Pulmonary artery endothelial cell (primary cell): ENCODE measurements around the gene PDLIM1. TPM values are rescaled to one million over a fixed set of nuclear protein-coding genes. Genes with fewer than 3 reads are reported as not detected.
"Not testable (repeated sequence)": the region's sequence is repeated elsewhere in the genome, so short reads cannot be mapped to it uniquely, and the experiment has no call there.

Experiments
- DNase-seq: peaks from one replicate; pipeline ENCODE4 v3.0.0-alpha.2; 2011; ENCODE audit warnings: low read depth, low spot score
- total RNA-seq: library from RNA; depleted of rRNA; stranded (reverse); fragments of >200 nt; gene quantifications from 2 replicates; pipeline ENCODE4 v1.2.3, GENCODE V29; 2014

The PDLIM1 gene
- total RNA-seq, 1 donor from 2014 or later: 46.5 TPM

DNA sequence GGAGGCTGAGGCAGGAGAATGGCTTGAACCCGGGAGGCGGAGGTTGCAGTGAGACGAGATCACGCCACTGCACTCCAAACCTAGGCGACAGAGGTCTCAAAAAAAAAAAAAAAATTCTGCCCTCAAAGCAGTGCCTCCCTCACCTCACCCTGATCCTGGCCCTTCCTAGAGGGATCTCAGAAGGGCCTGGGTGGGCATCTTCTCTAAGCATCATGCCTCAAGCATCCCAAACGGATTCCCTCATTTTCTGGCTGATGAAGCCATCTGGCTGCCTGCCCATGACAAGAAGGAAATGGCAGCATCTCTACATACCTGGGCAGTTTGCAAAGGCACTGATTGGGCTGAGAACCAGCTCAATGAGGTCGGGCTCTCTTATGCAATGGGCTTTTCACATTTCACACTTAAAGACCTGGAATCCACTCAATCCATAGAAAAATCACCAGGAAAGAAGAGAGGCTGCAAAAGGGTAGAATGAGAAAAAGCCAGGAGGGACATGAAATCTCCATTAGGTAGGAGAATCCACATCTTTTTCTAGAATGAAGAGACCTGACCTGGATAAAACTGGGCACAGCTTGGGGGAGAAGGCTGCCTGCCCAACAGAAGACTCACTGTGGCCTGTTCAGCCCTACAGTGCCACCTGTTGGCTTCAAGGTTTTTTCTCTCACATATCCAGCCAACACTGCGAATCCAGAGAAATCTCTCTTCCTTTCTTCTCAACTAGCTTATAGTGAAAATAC, 48.1 kb downstream of the PDLIM1 start:
- no peak for DNase-seq

DNA sequence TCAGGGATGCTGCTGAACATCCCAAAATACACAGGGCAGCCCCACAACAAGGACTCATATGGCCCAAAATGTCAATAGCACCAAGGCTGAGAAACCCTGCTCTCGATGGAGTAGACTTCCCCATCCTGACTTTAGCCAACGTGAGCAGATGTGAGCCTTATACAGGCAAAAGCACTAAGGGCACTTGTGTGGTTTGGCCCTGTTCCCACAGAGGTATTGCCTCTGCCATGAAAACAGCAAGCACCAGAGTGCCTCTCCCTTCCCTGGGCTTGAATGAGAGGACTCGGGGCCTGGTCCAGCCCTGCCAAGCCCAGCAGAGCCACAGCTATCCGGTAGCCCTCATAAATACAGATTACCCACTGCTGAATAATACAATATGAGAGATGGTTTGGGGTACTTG, 49.3 kb downstream of the PDLIM1 start:
- DNase-seq: no peak

DNA sequence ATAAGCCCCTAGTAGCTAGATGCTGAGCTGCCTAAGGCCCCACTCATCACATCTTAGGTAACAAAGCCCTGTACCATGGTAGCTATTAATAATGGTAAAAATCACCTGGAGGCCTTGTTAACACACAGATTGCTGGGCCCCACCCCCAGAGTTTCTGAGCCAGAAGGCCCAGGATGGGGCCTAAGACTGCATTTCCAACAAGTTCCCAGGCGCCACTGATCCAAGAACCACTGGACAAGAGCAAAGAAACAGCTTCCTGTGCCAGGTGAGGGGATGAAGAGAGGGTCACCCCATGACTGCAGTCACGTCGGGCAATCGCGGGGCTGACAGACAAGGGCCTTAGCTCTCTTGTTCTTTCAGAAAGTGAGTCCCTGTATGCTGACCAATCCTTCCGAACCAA, 50.0 kb downstream of the PDLIM1 start:
- no peak for DNase-seq

DNA sequence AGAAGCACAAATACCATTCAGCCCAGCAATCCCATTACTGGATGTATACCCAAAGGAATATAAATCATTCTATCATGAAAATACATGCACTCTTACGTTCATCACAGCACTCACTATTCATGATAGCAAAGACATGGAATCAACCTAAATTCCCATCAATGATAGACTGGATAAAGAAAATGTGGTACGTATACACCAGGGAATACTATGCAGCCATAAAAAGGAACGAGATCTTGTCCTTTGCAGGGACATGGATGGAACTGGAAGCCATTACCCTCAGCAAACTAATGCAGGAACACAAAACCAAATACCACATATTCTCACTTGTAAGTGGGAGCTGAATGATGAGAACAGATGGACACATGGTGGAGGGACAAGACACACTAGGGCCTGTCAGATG, 50.7 kb downstream of the PDLIM1 start:
- DNase-seq: not testable (repeated sequence)

DNA sequence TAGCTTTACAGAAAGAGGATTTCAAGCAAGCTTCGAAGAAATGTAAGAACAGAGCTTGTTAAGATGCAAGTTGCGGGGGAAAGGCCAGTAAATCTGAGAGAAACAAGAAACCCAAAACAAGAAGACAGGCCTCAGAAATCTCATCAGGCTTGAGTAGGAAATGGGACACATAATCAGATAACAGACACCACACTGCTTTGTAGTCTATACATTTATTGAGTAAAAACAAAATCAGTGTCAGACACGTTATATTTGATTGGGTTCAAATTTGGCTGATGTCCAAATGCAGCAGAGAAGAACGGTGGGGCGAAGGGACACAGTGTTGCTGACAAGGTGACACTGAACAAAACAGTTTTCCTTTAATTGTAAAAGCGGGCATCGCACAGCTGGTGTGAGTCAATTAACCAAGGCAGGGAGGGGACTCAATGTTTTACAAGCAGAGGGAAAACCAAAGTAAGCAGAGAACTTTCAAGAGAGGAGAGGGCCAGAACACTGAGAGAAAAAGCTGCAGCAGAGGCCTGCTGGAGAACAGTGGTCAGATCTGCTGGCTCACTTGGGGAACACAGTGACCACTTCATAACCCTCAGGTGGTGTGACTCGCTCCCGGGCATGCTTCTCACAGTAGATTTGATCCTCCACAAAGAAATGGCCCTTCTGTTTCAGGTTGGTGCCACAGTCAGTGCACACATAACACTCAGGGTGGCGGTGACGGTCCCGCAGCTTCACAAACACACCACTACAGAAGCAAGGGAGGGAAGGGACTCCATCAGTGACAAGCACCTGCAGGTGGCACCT, 53.2 kb downstream of the PDLIM1 start:
- no peak for DNase-seq

DNA sequence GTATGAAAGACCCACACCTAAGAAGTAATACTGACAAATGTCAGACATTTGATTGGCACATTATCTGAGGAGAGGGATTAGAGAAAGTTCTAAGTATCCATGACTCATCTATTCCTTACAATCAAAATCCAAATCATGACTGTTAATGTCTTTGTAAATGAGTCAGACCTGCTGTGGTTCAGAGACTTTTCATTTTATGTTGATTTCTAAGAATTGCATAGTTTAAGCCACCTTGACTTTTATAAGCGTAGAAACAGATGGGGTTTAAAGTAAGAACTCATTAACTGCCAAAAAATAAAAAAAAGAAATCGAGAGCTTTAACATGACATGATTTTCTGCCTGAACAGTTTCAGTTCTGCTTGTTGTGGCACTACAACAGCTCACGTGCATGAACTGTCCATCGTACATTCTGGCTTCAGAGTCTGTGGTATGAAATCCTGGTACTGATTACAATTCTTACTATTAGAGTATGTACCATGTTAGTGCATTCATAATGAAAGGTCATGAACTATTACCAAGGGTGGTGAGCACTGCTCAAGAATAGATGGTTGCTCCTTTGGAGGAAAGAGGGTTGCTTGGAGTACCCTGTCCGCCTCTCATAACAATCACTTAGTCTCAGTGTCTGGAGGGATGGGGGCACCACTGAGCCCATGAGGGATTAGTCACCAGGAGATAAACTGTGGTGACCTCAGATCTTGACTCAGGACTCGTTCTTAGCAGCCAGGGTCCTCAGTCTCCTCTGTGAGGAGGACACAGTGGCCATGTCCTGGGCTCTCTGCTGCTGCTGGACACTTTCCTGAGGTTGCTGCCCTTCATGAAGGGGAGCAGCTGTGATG, 54.5 kb downstream of the PDLIM1 start:
- DNase-seq: no peak

DNA sequence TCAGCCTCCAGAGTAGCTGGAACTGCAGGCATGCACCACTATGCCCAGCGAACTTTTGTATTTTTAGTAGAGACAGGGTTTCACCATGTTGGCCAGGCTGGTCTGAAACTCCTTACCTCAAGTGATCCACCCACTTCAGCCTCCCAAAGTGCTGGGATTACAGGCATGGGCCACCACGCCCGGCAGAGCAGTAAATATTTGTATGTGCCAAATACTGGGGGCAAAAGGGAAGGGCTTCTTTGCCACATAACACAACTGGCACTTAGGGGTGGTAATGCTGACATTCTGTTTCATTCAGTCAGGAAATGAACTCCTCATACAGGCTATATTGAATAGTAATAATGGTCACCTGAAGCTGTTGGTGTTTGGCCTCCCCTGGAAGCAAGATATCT, 55.1 kb downstream of the PDLIM1 start:
- no peak for DNase-seq

DNA sequence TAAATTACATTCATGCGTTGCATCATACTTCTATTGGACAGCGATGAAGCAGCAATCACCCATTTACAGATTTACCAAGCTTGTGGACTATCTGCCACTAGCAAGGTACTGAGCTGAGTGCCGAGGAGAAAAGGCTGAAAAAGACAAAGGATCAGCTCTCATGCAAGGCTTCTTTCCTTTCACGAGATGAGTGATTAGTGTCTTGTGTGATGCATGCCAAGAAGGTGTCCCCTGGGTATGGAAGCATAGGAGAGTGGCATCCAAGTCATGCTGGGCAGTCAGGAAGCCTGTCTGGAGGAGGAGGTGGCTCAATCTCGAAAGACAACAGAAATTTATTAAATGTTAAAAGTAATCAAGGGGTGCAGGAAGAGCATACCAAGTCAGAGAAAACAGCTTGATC, 55.9 kb downstream of the PDLIM1 start:
- DNase-seq: no peak

DNA sequence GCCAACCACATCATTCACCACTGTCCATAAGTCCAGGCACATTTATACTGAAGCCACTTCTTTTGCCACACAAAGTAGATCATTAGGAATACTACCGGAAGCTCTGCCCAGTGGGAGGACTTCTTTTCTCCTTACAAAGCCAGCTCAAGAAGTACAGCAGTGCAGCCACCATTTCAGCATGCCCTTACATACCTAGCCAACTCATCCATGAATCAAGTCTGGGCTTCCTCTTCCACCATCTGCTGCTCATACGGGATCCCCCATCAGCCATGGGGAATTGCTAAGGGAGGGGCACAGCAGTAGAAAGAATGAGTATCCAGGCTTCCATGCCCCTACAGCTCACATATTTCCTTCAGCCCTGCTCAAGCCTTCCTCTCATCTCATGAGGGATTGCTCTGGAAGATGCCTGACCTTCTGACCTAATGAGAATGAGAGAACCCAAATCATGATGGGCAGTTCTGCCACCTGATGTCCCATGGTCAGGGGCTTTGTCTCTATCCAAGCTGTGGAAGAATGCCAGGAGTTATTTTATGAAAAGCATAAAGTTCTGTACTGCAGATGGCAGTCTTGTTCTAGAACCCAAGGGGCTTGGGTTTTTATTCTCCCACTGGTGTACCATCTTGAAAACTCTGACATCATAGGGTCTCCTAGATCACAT, 57.3 kb downstream of the PDLIM1 start:
- DNase-seq: no peak

DNA sequence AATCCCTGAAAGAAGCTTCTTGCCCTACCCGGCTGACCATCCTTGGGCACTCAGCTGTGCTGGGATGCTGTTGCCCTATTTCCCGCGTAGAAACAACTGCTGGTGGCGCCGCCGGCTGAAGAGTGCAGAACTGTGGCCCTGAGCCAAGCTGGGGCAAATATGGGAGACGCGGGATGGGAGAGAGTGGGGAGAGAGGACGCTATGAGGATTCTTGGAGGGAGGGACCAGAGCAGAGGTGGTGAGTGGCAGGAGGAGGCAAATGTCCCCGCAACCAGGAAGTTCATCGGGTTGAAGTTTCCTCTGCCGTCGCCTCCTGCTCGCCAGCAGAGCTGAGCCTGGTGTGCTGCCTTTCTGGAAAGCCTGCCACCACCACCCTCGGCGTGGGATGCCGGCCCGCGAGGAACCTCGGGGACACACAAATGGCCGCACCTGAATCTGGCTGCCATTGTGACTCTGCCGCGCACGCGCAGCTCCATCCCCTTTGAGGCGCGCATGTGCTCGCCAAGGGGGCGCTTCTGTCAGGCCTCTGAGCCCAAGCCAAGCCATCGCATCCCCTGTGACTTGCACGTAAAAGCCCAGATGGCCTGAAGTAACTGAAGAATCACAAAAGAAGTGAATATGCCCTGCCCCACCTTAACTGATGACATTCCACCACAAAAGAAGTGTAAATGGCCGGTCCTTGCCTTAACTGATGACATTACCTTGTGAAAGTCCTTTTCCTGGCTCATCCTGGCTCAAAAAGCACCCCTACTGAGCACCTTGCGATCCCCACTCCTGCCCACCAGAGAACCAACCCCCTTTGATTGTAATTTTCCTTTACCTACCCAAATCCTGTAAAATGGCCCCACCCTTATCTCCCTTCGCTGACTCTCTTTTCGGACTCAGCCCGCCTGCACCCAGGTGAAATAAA, 59.9 kb downstream of the PDLIM1 start:
- not testable (repeated sequence) for DNase-seq

DNA sequence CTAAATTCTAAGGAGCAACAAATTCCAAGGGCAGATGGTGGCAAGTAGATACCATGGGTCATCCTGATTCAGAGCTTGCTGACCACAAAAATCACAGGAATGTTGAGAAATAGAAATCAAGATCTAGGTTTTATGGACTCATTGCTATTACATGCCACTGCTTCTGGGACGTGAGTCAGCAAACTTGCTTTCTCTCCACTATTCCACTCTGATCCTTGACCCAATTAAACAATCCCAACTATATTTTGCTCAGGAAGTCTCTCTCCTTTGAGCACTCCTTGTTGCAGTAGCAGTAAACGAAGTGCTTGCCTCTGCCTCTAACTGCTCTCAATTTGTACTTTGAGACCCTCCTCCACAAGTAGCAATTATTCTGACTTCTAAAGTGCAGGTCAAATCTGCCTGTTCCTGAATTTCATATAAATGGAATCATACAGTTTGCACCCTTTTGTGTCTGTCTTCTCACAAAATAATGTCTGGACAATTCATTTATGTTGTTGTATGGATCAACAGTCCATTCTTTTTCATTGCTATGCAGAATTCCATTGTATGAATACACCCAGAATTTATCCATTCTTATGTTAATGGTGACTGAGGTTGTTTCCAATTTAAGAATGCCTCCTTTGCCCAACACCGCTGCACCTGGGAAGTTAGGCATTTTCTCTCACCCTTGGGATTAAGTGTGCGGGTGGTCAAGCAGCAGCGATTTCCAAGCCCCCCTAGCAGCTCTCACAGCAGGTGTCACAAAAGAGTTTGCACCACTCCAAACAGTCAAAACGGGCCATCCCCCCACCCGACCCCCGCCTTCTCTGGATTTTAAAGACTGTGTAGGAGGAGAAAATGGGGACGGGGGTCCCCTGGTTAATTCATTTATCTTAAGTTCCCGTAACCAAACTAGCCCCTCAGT, 60.8 kb downstream of the PDLIM1 start:
- DNase-seq: no peak

DNA sequence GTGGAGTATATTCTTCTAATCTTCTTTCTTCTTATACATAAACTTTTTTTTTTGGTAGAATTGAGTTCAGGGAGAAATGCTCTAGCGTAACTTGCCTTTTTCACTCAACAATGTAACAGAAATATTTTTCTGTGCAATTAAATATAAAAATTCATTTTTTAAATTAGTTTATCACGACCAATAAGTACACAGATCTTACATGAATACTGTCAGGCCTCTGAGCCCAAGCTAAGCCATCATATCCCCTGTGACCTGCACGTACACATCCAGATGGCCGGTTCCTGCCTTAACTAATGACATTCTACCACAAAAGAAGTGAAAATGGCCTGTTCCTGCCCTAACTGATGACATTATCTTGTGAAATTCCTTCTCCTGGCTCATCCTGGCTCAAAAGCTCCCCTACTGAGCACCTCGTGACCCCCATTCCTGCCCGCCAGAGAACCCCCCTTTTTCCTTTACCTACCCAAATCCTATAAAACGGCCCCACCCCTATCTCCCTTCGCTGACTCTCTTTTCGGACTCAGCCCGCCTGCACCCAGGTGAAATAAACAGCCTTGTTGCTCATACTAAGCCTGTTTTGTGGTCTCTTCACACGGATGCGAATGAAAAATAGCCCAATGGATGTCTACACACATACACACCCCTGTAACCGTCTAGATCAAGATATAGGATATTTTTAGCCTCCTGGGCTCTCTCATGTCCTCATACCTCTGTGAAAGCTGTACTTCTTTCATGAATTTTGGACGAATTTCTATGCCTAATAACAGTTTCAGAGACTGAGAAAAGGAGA, 61.7 kb downstream of the PDLIM1 start:
- DNase-seq: not testable (repeated sequence)

DNA sequence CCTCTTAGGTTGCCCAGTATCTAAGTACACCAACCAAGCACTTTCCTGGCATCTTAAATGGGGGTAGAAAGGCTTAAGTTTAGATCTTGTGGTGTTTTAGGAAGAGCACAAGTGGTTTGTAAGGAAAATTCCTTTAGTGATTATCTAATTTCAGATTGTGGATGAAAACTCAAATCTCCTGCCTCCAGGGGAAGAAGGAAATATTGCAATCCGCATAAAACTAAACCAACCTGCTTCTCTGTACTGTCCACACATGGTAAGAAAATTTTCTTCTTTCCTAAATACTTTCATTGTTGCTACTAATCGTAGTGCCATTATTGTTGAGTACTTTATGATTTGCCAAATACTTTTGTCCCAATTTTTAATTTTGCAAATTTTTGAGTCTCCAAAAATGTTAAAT, 65.7 kb downstream of the PDLIM1 start:
- DNase-seq: no peak

DNA sequence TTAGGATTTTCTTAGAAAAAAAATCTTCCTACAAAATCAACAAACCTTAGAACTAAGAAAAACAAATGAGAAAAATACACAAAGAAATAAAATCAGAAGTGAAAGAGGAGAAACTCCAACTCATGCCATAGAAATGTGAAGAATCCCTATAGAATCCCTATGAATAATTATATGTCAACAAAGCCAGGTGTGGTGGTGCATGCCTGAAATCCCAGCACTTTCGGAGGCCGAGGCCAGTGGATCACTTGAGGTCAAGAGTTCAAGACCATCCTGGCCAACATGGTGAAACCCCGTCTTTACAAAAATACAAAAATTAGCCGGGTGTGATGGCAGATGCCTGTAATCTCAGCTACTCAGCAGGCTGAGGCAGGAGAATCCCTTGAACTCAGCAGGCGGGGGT, 69.7 kb downstream of the PDLIM1 start:
- no peak for DNase-seq

DNA sequence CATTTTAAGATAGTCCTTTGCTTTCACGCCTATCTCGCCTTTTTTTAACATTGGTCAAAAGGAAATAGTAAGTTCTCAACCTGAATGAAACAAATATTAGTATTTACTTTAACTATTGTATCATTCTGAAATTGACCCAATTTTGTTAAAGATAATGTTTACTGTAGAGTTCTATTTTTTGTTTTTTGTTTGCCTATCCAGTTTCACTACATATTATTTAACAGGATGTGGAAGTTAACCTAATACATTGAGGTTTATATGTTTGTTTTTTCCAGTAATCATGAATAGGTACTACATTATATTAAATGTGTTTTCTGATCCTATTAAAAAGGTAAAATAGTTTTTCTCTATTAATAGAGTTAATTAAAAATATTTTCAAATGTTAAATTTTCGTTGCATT, 70.3 kb downstream of the PDLIM1 start:
- DNase-seq: no peak

DNA sequence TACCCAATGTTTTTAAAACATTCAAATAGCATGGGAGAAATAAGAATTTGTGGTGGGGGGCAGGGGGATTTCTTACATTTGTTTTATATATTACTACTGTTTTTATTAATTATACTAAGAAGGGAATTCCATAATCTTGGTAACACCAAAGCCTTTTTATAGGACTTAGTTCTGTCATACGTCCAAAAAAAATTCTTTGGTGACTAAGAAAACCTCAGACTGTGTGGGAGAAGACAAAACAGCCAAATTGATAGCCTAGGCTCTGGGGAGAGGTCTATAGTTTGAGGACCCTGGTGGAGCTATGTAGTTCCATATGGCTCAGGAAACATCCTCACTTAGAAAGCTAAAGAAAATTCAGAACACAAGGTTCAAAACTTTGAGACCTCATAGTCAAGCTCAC, 73.3 kb downstream of the PDLIM1 start:
- no peak for DNase-seq

DNA sequence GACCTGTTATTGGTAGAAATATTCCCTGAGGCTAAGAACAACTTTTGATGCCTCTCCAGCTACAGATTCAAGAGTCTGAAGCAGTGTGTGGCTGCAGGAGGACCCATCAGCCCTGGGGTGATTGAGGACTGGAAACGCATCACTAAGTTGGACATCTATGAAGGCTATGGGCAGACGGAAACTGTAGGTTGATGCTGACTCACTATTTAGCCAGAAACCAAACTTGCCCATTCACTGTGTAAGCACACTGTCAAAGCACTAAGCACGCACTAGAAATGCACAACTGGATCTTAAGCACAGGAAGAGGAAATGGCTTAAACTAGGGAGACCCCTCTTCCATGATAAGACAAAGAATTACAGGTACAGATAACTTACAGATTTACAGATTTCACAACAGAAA, 76.0 kb downstream of the PDLIM1 start:
- DNase-seq: no peak

DNA sequence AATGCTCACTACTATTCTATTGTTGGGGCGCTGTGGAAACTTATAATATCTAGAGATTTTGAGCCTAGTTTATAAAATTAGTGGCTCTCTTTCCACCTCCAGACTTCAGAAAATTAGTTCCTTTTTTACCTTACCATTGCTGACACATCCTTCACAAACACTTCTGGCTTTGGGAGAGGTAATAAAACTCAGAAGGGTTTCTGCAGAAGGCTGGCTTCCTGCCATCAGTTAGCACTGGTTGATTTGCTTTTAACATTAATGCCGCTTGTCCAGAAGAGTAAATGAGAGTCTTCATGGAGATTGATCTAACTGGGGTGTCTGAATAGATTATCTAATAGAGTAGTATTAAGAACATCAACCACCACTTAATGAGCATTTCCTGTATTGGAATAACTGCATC, 76.4 kb downstream of the PDLIM1 start:
- no peak for DNase-seq
